OCI-LY3 (cell line): ENCODE results near the gene NOS1AP.

Source experiments
- CTCF ChIP-seq: fragments of 200-600, 300-600 bp; sonication (generic); IDR thresholded peaks from 2 replicates; pipeline ENCODE4 v1.5.1; 2014; ENCODE audit warnings: antibody characterized with exemption, low read length, low read depth
- EZH2phosphoT487 ChIP-seq: fragments of 200-600 bp; shearing (Covaris generic); IDR thresholded peaks from 2 replicates; pipeline ENCODE4 v1.6.1; 2018; ENCODE audit warnings: antibody characterized with exemption, mixed run types, low read depth

GRCh38 chr1:162391790-162392563, 322.5 kb downstream of the NOS1AP start:
- TF ChIP-seq CTCF = peak; percentile 77
- no peak for TF ChIP-seq EZH2phosphoT487
